ENCODE data around the gene GLYATL3. TPM values are rescaled to one million over a fixed set of nuclear protein-coding genes. Genes with fewer than 3 reads are reported as not detected.

Gene GLYATL3
- total RNA-seq, 1 experiment from 2014 or later, result not detected

- no peak overlapping the region for H3K9ac ChIP-seq (ENCODE audit: low read length)
- no peaks in the 10 kb centered on the region for H3K79me2 ChIP-seq (ENCODE audit: low read length)
- H3K27me3 ChIP-seq (ENCODE audit: low read length), result no peaks in the 10 kb centered on the region
- no peak for DNase-seq
- no peaks in the 10 kb centered on the region for H3K4me1 ChIP-seq (ENCODE audit: low read length)
- H3K36me3 ChIP-seq (ENCODE audit: insufficient read depth, low read length), result no peaks in the 10 kb centered on the region
- no peaks in the 10 kb centered on the region for H3K9me3 ChIP-seq (ENCODE audit: low read length)
- no peak overlapping the region for H3K27ac ChIP-seq (ENCODE audit: low read length)
- H3K9me2 ChIP-seq (replicated peaks; ENCODE audit: insufficient read depth, low read length), result no peaks in the 10 kb centered on the region
- no peaks in the 10 kb centered on the region for H4K20me1 ChIP-seq (ENCODE audit: insufficient read depth, low read depth, low read length)
- no peak overlapping the region for H3K4me2 ChIP-seq (ENCODE audit: low read depth, low read length, poor library complexity, severe bottlenecking)
- no peak overlapping the region for H3K4me3 ChIP-seq (ENCODE audit: low read length)
- no peak overlapping the region for H2AFZ ChIP-seq (ENCODE audit: low read length)
Measured at GRCh38 chr6:49552596-49552995, 52.9 kb downstream of the GLYATL3 start.

- Histone ChIP-seq H2AFZ (ENCODE audit: low read length) (no peak overlapping the region), H3K79me2 (ENCODE audit: low read length) (no peaks in the 10 kb centered on the region), H3K4me3 (ENCODE audit: low read length) (no peak overlapping the region), H3K27ac (ENCODE audit: low read length) (no peak overlapping the region), H3K4me2 (ENCODE audit: low read depth, low read length, poor library complexity, severe bottlenecking) (no peak overlapping the region), H4K20me1 (ENCODE audit: insufficient read depth, low read depth, low read length) (no peaks in the 10 kb centered on the region), H3K36me3 (ENCODE audit: insufficient read depth, low read length) (no peaks in the 10 kb centered on the region), H3K27me3 (ENCODE audit: low read length) (no peaks in the 10 kb centered on the region), H3K9me3 (ENCODE audit: low read length) (no peaks in the 10 kb centered on the region), H3K4me1 (ENCODE audit: low read length) (no peaks in the 10 kb centered on the region), H3K9me2 (replicated peaks; ENCODE audit: insufficient read depth, low read length) (no peaks in the 10 kb centered on the region), H3K9ac (ENCODE audit: low read length) (no peak overlapping the region)
- no peak for DNase-seq
Measured at GRCh38 chr6:49553384-49553783, 53.7 kb downstream of the GLYATL3 start.

- Histone ChIP-seq H3K4me1 (ENCODE audit: low read length) (no peaks in the 10 kb centered on the region), H3K4me2 (ENCODE audit: low read depth, low read length, poor library complexity, severe bottlenecking) (no peak overlapping the region), H3K9ac (ENCODE audit: low read length) (no peak overlapping the region), H3K9me2 (replicated peaks; ENCODE audit: insufficient read depth, low read length) (no peaks in the 10 kb centered on the region), H3K79me2 (ENCODE audit: low read length) (no peaks in the 10 kb centered on the region), H3K36me3 (ENCODE audit: insufficient read depth, low read length) (no peaks in the 10 kb centered on the region), H4K20me1 (ENCODE audit: insufficient read depth, low read depth, low read length) (no peaks in the 10 kb centered on the region), H3K27ac (ENCODE audit: low read length) (no peak overlapping the region), H3K27me3 (ENCODE audit: low read length) (no peaks in the 10 kb centered on the region), H3K4me3 (ENCODE audit: low read length) (no peak overlapping the region), H2AFZ (ENCODE audit: low read length) (no peak overlapping the region), H3K9me3 (ENCODE audit: low read length) (no peaks in the 10 kb centered on the region)
- DNase-seq, result no peak
Measured at GRCh38 chr6:49555951-49556350, 56.2 kb downstream of the GLYATL3 start.

GRCh38 chr6:49556429-49556837, 56.7 kb downstream of the GLYATL3 start:
- Histone ChIP-seq H3K9me2 (replicated peaks; ENCODE audit: insufficient read depth, low read length) (no peaks in the 10 kb centered on the region), H4K20me1 (ENCODE audit: insufficient read depth, low read depth, low read length) (no peaks in the 10 kb centered on the region), H3K27ac (ENCODE audit: low read length) (no peak overlapping the region), H3K4me1 (ENCODE audit: low read length) (no peaks in the 10 kb centered on the region), H3K9me3 (ENCODE audit: low read length) (no peaks in the 10 kb centered on the region), H3K4me2 (ENCODE audit: low read depth, low read length, poor library complexity, severe bottlenecking) (no peak overlapping the region), H3K9ac (ENCODE audit: low read length) (no peak overlapping the region), H3K27me3 (ENCODE audit: low read length) (no peaks in the 10 kb centered on the region), H3K36me3 (ENCODE audit: insufficient read depth, low read length) (no peaks in the 10 kb centered on the region), H3K79me2 (ENCODE audit: low read length) (no peaks in the 10 kb centered on the region), H2AFZ (ENCODE audit: low read length) (no peak overlapping the region), H3K4me3 (ENCODE audit: low read length) (no peak overlapping the region)
- DNase-seq, result no peak

GRCh38 chr6:49557177-49557576, 57.5 kb downstream of the GLYATL3 start:
- Histone ChIP-seq H3K79me2 (ENCODE audit: low read length) (no peaks in the 10 kb centered on the region), H3K4me3 (ENCODE audit: low read length) (no peak overlapping the region), H4K20me1 (ENCODE audit: insufficient read depth, low read depth, low read length) (no peaks in the 10 kb centered on the region), H3K36me3 (ENCODE audit: insufficient read depth, low read length) (no peaks in the 10 kb centered on the region), H3K4me1 (ENCODE audit: low read length) (no peaks in the 10 kb centered on the region), H3K4me2 (ENCODE audit: low read depth, low read length, poor library complexity, severe bottlenecking) (no peak overlapping the region), H3K27me3 (ENCODE audit: low read length) (no peaks in the 10 kb centered on the region), H3K9ac (ENCODE audit: low read length) (no peak overlapping the region), H3K9me3 (ENCODE audit: low read length) (no peaks in the 10 kb centered on the region), H3K9me2 (replicated peaks; ENCODE audit: insufficient read depth, low read length) (no peaks in the 10 kb centered on the region), H2AFZ (ENCODE audit: low read length) (no peak overlapping the region), H3K27ac (ENCODE audit: low read length) (no peak overlapping the region)
- no peak for DNase-seq

- no peak overlapping the region for H3K4me2 ChIP-seq (ENCODE audit: low read depth, low read length, poor library complexity, severe bottlenecking)
- no peaks in the 10 kb centered on the region for H3K79me2 ChIP-seq (ENCODE audit: low read length)
- no peak overlapping the region for H3K27ac ChIP-seq (ENCODE audit: low read length)
Measured at GRCh38 chr6:49558238-49558637, 58.5 kb downstream of the GLYATL3 start.

GRCh38 chr6:49563006-49563886, 63.5 kb downstream of the GLYATL3 start:
- Histone ChIP-seq H4K20me1 (ENCODE audit: insufficient read depth, low read depth, low read length) (no peaks in the 10 kb centered on the region), H3K4me1 (ENCODE audit: low read length) (no peaks in the 10 kb centered on the region), H3K4me3 (ENCODE audit: low read length) (no peak overlapping the region), H3K4me2 (ENCODE audit: low read depth, low read length, poor library complexity, severe bottlenecking) (no peak overlapping the region), H3K27me3 (ENCODE audit: low read length) (no peaks in the 10 kb centered on the region), H3K36me3 (ENCODE audit: insufficient read depth, low read length) (no peaks in the 10 kb centered on the region), H3K9ac (ENCODE audit: low read length) (no peak overlapping the region), H3K27ac (ENCODE audit: low read length) (no peak overlapping the region), H2AFZ (ENCODE audit: low read length) (no peak overlapping the region), H3K9me2 (replicated peaks; ENCODE audit: insufficient read depth, low read length) (no peaks in the 10 kb centered on the region), H3K79me2 (ENCODE audit: low read length) (no peaks in the 10 kb centered on the region), H3K9me3 (ENCODE audit: low read length) (no peaks in the 10 kb centered on the region)
- no peak for DNase-seq

More at GRCh38 chr6:49558238-49558637, 58.5 kb downstream of the GLYATL3 start:
- Histone ChIP-seq H3K9me2 (replicated peaks; ENCODE audit: insufficient read depth, low read length) (no peaks in the 10 kb centered on the region), H4K20me1 (ENCODE audit: insufficient read depth, low read depth, low read length) (no peaks in the 10 kb centered on the region), H3K4me3 (ENCODE audit: low read length) (no peak overlapping the region), H3K4me1 (ENCODE audit: low read length) (no peaks in the 10 kb centered on the region), H3K36me3 (ENCODE audit: insufficient read depth, low read length) (no peaks in the 10 kb centered on the region), H3K9me3 (ENCODE audit: low read length) (no peaks in the 10 kb centered on the region), H3K27me3 (ENCODE audit: low read length) (no peaks in the 10 kb centered on the region), H3K9ac (ENCODE audit: low read length) (no peak overlapping the region), H2AFZ (ENCODE audit: low read length) (no peak overlapping the region)
- DNase-seq, result no peak

GRCh38 chr6:49564552-49564951, 64.8 kb downstream of the GLYATL3 start:
- H2AFZ ChIP-seq (ENCODE audit: low read length), result no peak overlapping the region
- no peaks in the 10 kb centered on the region for H3K27me3 ChIP-seq (ENCODE audit: low read length)
- no peaks in the 10 kb centered on the region for H3K4me1 ChIP-seq (ENCODE audit: low read length)
- no peaks in the 10 kb centered on the region for H3K9me3 ChIP-seq (ENCODE audit: low read length)
- H3K4me2 ChIP-seq (ENCODE audit: low read depth, low read length, poor library complexity, severe bottlenecking), result no peak overlapping the region
- no peak overlapping the region for H3K9ac ChIP-seq (ENCODE audit: low read length)
- no peaks in the 10 kb centered on the region for H3K9me2 ChIP-seq (replicated peaks; ENCODE audit: insufficient read depth, low read length)
- no peaks in the 10 kb centered on the region for H3K79me2 ChIP-seq (ENCODE audit: low read length)
- no peak overlapping the region for H3K27ac ChIP-seq (ENCODE audit: low read length)
- no peaks in the 10 kb centered on the region for H4K20me1 ChIP-seq (ENCODE audit: insufficient read depth, low read depth, low read length)
- H3K4me3 ChIP-seq (ENCODE audit: low read length), result no peak overlapping the region
- no peaks in the 10 kb centered on the region for H3K36me3 ChIP-seq (ENCODE audit: insufficient read depth, low read length)
- DNase-seq, result no peak

Data from Karpas-422 (cell line).